NCI-H187 (cell line): ENCODE measurements around the gene OGDHL.
"Not testable (repeated sequence)": the region's sequence is repeated elsewhere in the genome, so short reads cannot be mapped to it uniquely, and the experiment has no call there.

ENCODE experiments used
- DNase-seq, 2 experiments: peaks; one replicate each; lab custom pipeline; 2025; lab: John Stamatoyannopoulos, UW

Gene OGDHL

DNA sequence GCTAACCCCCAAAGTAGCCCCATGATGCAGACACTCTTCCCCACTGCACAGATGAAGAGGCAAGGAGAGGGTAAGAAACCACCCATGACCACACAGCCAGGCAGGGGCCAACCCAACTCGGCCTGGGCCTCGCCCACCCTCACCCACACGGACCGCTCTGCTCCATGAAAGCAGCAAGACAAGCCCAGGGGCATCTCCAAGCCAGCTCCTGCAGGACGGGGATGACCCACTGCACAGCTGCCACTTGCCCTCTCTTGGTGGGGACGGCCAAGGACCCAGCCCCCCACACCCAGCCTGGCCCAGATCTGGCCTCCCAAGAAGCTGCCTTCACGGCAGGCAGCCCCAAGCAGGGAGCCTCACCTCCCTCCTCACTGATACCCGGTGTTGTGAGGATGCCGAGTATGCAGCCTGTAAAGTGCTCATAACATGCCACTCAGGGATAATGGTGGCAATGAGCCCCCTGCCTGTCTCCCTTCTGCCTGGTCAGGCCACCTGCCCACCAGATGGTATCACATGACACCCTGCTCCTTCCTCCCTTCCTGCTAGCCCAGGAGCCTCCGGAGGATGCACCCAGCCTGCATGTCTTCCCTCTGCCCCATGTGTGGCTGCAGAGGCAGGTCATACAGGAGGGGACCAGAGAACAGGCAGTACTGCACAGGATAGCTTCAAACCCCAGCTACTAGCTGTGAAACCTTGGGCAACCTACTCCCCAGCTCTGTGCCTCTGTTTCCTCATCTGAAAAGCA, 23.3 kb downstream of the OGDHL start:
- DNase-seq: no peak

DNA sequence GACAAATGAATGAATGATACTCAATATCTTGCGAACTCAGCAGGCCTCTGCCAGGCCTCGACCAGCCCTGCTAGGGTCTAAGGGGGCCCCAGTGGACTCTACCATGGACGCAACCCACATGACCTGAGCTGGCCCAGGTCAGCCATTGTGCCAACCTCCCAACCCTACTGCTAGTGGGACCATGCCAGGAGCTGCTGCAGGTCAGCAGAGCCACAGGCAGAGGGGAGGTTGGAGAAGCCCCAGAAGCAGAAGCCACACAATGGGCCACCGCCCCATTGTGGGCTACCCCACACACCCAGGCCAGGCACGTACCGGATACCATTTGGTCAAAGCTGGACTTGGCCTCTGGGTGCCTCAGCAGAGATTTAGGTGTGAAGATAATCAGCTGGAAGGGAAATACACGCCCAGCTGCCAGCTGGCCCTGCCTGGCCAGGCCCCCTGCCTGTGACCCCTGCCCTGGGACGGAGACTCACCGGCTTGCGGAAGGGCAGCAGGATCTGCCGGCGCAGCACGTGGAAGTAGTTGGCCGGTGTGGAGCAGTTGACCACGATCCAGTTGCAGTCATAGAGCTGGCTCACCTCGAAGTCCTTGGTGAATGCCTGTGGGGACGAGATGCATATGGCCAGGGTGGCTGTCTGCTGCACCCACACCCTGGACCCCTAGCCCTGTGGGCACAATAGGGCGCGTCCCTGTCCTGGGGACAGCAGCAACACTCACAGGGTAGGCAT, 24.5 kb downstream of the OGDHL start:
- DNase-seq: no peak

- no peak for DNase-seq
Measured at GRCh38 chr10:49736564-49737113, 25.5 kb downstream of the OGDHL start.

GRCh38 chr10:49735848-49736563, 26.1 kb downstream of the OGDHL start:
- DNase-seq: no peak

DNA sequence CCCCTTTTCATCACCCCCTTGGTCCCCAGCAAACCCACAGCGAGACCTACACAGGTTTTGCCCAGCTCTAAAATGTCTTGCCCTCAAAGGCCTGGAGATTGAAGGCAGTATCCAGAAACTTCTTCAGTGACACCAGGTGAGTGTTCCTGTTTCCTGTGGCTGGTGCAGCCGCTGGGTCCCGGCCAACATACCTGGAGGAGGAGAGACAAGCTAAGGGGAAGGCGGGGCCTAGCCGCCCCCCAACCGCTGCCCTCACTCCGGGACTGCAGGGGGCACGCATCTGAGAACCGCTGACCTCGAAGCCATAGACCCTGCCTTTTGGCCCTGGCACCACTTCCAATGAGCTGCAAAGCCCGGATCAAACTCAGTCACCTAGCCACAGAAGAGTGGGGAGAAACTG, 27.0 kb downstream of the OGDHL start:
- DNase-seq: no peak

GRCh38 chr10:49734676-49735075, 27.4 kb downstream of the OGDHL start:
- no peak for DNase-seq

DNA sequence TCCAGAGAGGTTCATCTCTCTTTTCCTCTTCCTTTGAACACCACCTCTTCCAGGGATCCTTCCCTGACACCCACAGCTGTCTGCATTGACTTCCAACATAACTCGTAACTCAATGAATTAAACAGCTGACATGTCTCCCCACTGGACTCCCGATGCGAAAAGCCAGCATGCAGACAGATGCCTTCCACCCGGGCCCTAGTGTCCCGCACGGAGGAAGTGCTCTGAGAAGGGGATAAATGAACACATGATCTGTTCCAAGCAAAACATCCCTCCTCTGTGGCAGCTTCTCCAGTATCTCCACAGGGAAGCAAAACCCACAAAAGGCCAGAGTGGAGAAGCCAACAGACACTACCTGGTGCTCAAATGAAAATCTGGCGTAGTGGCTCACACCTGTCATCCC, 28.3 kb downstream of the OGDHL start:
- DNase-seq: no peak

DNA sequence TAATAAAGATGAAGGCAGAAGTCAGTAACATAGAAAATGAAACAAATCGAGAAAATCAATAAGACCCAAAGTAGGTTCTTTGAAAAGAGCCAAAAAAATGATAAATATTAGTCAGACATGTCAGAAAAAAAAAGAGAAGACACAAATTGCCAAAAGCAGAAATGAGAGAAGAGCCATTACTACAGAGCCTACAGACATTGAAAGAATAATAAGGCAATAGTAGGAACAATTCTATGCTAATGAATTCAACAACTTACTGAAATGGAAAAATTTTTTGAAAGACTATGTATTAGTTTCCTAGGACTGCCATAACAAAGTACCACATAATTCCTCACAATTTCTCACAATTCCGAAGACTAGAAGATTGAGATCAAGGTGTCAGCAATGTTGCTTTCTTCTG, 35.5 kb downstream of the OGDHL start:
- no peak for DNase-seq

DNA sequence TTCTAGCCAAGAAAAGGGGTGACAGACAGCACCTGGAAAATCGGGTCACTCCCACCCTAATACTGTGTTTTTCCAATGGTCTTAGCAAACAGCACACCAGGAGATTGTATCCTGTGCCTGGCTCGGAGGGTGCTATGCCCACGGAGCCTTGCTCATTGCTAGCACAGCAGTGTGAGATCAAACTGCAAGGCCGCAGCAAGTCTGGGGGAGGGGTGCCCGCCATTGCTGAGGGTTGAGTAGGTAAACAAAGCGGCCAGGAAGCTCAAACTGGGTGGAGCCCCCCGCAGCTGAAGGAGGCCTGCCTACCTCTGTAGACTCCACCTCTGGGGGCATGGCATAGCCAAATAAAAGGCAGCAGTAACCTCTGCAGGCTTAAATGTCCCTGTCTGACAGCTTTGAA, 47.0 kb downstream of the OGDHL start:
- DNase-seq: not testable (repeated sequence)

- no peak for DNase-seq
Measured at GRCh38 chr10:49713266-49713665, 48.9 kb downstream of the OGDHL start.

GRCh38 chr10:49711481-49711880, 50.6 kb downstream of the OGDHL start:
- no peak for DNase-seq

DNA sequence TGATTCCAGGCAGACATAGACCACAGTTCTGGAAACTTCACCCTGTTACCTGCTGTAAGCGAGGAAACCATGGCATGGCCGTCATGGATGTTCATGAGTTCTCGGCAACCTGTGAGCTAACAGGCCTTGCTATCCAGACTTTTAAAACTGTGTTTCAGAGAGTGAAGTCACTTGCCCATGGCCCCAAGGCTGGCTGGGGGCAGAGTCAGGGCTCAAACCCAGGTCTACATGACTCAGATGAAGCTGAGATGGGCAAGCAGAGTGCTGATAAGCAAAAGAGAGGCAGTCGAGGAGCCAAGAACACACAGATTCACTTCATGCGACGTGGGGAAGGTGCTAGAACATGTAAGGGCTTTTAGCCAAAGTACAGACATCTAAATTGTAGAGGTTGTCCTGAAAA, 51.2 kb downstream of the OGDHL start:
- no peak for DNase-seq

- no peak for DNase-seq
Measured at GRCh38 chr10:49709934-49710333, 52.2 kb downstream of the OGDHL start.

GRCh38 chr10:49707585-49707984, 54.5 kb downstream of the OGDHL start:
- no peak for DNase-seq

DNA sequence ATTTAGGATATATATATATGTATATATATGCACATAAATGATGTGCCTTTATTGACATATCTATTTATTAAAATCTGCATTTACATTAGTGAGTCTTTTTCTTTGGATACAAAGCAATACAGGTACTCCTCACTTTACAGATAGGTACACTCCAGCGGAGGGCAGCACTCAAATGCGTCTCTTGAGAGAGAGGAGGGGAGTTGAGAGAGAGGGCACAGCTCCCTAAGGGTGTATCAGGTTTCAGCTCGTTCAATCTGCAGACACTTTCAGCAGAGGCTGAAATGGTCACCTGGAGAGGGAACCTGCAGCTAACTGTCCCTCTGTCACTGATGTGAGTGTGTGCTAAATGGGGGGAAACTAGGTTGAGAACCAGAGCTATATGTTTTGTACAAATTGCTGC, 61.1 kb downstream of the OGDHL start:
- DNase-seq: peak; percentile 12 to 45

DNA sequence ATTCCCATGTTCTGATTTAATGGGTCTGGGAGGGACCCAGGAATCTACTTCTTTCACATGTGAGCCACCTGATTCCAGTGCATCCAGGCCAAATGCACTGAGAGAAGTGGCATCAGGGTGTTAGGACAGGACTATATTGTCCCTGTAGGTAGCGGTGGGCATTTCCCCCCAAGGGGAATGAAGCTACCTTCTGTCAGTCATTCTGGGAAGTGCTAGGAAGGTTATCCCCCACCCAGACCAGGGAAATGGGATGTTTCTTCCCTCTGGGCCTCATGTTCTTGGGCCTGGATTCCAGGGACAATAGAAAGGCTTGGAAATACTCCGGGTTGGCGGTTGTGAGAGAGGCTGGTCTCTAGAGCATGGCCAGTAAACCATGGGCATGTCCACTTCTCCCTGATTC, 61.9 kb downstream of the OGDHL start:
- DNase-seq: no peak

DNA sequence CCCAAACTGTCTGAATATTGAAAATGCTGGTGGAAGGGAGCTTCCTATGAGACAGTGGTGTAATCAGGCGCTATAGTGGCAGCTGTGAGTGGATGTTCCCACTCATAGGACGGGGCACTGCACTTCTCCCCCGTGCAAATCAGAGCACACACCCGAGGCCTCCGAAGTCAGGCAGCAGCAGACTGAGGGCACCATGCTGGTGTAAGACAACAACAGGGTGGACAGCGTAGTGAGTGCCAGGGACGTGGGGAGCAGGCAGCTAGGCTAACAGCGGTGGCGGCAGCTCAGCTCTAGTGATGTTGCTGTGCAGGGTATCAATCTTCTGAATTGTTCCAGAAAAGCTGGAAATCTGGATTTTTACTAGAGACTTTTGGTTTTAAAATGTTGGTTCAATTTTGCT, 63.4 kb downstream of the OGDHL start:
- DNase-seq: no peak

DNA sequence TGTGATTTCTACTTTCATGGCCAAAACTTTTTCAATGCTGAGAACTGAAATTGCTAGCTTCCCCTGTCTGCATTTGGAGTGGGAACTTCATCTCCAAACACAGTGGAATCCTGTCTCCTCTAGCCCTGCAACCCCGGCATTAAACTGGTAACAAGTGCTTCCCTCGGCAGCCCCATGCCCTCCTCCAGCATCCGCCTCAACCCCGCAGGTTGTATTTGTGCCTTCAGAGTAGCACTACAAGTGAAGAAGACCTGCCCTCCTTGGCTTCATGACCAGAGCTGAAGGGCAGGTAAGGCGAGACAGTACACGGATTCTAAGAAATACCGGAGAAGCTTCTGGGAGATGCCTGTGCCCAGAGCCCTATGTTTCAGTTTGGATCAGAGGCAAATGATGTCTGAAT, 65.8 kb downstream of the OGDHL start:
- no peak for DNase-seq

DNA sequence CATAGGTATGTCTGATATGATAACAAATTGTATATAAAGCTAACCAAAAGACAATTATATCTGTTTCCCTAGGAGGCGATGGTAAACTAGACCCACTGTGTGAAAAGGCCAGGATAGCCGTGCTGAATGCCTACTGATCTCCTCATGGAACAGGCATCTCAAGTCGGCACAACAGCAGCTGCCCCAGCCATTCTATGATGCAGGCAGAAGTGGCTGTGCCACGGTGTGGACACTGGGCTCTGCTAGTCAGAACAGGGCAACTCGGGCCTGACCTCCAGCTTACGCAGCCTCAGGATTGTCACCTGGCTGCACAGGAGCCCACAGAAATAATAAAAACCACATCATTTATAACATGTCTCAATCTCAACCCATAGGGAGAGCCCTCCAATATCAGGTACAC, 67.7 kb downstream of the OGDHL start:
- DNase-seq: no peak

- no peak for DNase-seq
Measured at GRCh38 chr10:49691588-49691987, 70.5 kb downstream of the OGDHL start.

GRCh38 chr10:49690698-49691356, 71.3 kb downstream of the OGDHL start:
- no peak for DNase-seq

DNA sequence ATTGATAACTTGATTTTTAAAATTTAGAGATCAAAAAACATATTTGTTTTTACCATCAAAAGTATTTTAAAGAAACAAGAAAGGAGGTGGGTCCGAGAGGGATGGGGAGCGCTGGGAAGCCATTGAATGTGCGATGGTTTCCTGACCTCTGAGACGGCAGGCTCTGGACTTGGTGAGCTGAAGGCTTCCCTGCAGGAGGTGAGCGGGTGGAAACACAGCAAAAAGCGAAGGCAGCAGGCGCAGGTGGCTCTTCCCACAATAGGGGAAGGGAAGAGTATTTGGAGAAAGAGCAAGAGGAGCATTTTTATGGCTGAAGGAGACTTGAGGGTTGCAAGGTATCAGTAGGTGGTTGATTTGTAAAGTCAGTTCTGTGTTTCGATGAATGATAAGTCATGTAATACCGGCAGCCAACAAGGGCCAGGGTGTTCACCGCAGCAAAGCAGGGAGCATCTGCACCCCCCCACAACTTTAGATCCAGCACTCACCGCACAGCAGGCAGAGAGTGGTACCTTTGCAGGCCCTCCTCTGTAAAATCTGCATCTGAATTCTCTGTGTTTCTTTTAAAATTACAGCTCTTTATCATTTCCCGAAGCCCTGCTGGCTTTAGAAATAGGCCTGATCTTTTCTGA, 72.1 kb downstream of the OGDHL start:
- no peak for DNase-seq
